ENCODE data around the gene TFAM.
"Not testable (repeated sequence)": the region's sequence is repeated elsewhere in the genome, so short reads cannot be mapped to it uniquely, and the experiment has no call there.

TFAM gene

DNA sequence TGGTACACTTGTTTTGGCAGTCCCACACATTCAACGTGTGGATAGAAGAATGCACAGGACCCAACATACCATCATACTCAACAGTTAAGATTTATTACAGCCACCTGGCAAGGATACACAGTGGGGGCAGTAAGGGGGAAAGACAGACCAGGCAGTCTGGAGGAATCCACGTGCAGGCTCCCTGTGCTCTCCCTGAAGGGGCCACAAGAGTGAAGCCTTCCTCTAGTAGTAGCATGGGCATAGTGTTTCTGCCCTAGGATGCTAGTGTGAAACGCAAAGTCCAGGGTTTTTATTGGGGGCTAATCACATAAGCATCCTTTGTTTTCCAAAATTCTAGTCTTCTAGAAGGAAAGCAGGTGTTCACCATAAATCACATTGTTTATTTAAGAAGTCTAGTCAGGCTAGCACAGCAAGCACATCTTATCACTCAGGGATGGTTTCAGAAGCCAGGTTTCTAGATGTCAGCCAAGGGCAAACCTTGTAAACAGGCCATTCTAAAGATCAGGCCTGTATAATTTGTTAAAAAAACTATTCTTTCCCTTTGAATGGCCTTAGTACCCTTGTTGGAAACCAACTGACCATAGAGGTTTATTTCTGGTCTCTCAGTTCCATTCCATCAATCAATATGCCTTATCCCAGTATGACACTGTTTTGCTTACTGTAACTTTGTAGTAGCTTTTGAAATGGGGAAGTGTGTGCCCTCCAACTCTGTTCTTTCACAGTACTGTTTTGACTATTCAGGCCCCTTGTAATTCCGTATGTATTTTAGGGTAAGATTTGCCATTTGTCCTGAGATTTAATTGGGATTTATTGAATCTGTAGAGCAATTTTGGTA lies 12.4 kb upstream of the TFAM start:
- no peak for DNase-seq (ENCODE audit: low read depth)

DNA sequence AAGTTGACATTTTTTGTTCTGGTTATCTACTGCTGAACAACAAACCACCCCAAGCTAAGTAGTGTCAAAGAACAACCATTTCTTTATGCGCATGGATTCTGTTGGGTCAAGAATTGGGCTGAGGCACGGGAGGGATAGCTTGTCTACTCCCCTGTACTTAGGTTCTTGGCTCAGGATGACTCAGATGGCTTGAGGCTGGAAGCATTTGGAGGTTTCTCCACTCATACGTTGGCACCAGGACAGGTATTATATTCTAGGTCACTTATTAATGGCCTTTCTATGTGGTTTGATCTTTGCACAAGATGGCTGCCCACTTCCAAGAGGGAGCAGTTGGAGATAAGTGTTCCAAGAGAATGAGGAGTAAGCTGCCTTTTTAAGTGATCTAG lies 11.8 kb upstream of the TFAM start:
- no peak for DNase-seq (ENCODE audit: low read depth)

DNA sequence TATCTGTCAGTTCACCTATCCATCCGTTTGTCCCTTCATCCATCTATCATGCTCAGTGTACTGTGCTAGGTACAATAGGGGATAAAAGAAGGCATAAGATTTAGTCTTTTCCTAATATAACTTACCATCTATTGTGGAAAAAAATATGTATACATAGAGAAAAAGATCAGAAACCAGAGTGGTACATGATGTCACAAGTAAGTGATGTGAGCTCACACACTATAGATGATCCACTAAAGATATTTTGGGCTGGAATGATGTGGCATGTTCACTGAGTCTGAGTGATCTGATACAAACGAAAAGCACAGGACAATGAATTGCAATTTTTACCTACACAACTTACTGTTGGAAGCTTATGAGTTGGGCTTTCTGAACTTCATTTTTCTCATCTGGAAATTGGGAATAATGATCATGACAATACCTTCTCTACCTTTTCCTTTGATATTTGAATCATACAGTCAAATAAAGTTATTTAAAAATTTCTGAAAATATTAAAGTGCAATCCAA lies 2.7 kb upstream of the TFAM start:
- no peak for DNase-seq (ENCODE audit: low read depth)

DNA sequence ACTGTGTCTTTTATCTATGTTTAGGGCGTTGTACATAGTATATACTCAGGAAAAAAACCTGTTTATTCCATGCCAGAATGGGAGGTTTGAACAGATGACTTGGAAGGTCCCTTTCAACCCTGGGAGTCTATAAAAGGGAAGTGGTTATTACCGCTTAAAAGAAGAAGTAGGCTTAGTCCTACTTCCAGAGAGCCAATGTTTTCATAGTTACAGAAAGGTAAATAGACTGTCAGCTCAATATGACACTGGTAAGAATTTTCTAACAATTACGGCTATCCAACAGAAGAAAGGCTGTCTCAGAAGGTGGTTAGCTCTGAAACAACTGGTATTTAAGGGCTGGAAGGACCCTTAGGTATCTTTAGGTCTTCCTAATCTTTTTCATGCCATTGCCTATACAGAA lies 1.1 kb upstream of the TFAM start:
- DNase-seq (ENCODE audit: low read depth): no peak

DNA sequence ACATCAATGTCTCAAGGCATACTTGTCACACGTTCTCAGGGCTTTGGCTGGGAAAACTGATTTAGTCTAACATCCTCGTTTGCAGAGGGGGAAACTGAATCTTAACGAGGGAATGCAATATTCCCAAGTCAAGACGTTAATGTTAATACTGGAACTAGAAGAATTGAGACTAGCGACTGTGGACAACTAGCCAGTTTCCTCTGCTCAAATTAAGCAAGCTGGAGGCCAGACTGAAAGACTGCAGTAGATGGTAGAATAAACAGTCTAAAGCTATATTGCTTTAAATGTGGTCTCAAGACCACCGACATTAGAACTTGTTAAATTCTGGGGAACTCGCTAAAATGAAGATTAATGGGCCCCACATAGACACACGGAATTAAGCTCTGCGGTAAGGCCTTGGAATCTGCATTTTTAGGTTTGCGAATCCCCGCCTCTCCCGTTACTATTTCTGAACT lies 639 bp upstream of the TFAM start:
- DNase-seq (ENCODE audit: low read depth): no peak

DNA sequence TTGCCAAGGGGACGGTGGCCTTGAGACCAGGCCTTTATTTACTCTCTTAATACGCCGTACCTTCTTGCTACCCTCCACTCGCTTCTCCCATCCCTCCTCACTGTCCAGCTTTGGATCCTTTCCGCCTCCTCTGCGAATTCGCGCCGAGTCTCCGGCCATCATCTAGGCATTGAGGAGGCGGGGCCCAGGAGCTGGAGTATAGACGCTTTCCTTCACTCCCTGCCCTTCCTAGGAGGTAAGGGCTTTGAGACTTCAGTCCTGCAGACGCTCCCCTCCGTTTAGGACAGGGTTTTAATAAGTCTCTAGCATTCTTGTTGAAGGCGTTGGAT lies 538 bp downstream of the TFAM start:
- no peak for DNase-seq (ENCODE audit: low read depth)

DNA sequence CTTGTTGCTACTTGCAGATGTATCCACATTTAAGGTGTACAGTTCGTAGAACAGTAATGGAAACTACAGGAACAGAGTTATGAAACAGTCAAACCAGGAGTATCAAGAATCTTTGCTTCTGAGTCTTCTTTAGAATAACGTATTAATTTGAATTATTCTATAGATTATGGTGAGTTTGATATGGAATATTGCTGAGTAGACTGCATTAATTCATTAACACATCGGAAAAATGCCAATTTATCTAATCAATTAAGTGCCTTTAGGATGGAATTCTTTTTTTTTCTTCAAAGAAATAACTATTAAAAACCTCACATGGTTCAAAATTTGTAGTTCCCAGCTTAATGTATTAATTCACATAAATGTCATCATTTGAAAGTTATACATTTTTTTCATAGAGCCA lies 3.8 kb downstream of the TFAM start:
- DNase-seq (ENCODE audit: low read depth): no peak

DNA sequence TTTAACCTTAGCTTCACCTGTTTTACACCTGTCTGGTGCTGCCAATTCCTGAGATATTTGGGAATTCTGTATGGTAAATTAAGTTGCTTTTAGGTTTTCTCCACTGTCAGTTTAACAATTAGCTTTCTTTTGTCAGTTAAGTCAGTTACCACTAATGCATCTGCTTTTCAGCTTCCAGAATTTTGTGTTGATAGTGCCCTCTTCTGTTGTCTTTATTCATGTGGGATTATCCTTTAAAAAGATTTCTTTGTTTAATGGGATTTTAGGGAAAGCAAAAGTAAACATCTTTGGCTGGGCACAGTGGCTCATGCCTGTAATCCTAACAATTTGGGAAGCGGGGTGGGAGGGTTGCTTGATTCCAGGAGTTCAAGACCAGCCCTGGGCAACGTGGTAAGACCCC lies 8.1 kb downstream of the TFAM start:
- DNase-seq (ENCODE audit: low read depth): no peak

DNA sequence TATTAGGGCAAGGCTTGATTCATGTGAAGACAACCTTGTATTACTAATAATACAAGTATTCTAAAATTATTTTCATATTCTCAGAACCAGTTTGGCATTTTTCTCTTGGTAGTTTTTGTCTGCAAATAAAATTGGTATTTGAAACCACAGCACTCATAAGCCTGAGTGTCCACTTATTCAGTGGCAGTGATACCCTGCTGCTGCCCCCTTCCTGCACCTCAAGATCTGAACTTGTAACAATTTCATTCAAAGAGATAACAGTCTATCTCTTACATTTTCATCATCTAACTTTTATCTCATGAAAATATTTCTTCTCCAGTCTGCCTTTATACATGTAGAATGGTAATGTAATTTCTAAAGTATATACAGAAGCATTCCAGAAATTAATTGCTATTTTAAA lies 9.3 kb downstream of the TFAM start:
- DNase-seq (ENCODE audit: low read depth): no peak

DNA sequence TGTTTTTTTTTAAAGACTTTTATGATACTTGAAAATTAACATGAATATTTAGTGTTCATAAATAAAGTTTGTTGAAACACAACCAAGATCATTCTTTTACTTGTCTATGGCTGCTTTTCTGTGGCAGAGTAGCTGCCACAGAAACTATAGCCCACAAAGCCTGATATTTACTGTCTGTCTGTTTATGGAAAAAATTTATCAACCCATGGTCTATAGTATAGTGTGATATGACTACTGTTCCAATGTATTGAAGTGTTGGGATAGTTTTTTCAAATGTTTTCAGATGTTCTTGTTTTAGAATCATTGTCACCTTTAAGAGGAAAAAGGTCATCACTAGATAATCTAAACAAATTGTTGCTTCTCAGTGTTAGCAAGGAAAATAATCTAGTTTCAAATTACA lies 10.8 kb downstream of the TFAM start:
- no peak for DNase-seq (ENCODE audit: low read depth)

DNA sequence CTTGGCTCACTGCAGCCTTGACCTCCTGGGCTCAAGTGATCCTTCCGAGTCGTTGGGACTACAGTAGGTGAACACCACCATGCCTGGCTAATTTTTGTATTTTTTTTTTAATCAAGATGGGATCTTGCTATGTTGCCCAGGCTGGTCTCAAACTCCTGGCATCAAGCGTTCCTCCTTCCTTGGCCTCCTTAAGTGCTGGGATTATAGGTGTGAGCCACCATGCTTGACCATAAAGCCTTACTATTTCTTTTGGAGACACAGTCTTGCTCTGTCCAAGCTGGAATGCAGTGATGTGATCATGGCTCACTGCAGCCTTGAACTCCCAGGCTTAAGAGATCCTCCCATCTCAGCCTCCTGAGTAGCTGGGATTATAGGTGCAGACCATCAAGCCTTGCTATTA lies 12.6 kb downstream of the TFAM start:
- DNase-seq (ENCODE audit: low read depth): no peak

DNA sequence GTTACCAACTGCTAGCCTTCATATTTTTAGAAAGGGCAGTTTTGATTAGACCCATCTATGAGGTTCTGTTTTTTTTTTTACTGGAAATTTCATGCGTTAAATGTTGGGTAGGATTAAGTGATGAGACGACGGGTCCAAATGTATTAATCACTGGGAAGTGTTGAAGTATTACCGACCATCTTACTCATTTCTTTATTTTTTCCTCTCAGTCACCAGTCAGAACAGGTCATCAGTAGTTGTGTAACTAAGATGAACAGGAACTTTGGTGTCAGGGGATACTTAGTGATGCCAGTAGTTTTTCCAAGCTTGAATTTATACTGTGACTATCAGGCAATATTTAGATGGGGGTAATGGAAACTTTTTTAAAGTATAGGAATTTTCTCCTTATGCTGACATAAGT lies 14.2 kb downstream of the TFAM start:
- no peak for DNase-seq (ENCODE audit: low read depth)

DNA sequence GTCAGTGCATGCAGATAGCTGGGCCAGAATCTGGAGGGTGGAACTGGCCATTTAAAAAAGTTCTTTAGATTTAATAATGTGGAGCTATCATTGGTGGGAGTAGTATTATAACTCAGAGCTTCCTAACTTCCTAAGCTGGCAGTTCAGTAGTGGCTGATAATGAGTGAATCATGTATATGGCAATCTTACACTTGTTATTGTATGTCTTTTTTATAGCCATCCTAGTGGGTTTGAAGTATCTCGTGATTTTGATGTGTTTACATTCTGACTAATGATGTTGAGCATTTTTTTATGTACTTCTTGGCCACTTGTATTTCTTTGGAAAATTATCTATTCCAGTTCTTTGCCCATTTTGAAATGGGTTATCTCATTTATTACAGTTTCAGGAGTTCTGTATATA lies 15.4 kb downstream of the TFAM start:
- DNase-seq (ENCODE audit: low read depth): no peak

DNA sequence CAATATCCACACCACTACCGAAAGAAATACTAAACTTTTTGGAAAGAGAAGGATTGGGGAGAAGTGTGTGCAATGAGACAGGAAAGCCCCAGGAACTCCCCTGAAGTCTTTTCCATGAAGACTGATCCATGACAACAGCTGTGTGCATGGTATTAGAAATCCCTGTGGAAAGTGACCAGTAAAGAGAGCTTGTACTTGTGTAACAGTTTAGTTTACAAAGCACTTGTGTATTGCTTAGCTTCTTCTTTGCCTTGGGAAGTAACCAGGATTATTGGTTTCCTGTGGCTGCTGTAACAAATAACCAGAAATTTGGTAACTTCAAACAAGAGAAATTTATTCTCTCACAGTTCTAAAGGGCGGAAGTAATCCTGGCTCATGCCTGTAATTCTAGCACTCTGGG lies 18.8 kb downstream of the TFAM start:
- DNase-seq (ENCODE audit: low read depth): no peak

DNA sequence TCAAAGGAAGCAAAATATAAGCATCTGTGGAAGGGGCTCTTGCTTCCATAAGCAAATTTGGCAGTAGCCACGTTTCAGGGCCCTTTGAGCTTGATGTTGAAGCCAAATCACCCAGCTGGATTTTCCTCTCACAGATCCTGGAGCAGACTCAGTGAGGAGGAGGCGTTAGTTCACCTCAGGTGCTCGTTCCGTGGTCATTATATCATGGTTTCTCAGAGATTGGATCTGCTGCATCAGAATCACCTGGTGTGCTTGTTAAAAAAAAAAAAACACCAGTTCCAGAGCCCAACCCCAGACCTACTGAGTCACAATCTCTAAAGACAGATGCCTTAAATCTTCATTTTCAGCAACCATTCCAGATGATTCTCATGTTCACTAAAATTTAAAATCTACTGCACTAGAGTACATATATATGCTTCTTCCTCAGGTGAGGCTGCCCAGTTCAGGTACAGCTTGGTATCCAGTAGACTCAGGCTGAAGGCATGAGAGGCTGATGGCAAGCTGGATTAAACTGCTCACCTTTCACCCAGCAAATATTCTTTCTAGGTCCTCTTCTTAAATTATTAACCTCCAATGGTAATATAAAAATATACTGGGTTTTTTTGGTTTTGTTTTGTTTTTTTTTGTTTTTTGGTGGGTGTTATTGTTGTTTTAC lies 24.9 kb downstream of the TFAM start:
- no peak for DNase-seq (ENCODE audit: low read depth)

DNA sequence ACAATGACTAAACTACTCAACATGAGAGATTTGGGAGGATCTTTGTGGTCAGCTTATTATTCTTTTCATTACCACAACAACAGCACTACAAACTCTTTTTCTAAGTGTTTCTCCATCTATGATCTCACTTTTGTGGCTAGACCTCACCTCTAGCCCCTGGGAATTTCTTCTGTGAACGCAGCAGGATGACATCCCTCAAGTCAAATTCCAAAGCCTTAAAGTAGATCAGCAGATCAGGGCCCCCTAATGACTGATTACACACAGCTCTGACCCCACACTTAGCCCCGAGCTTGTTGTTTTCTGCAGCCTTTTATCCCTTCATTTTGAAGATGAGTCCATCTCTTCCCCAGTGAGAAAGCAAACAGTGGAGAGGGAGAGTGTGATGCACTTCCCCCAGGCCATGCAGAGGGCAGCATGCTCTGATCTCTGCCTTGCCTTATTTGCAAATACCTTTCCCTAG lies 27.3 kb downstream of the TFAM start:
- no peak for DNase-seq (ENCODE audit: low read depth)

DNA sequence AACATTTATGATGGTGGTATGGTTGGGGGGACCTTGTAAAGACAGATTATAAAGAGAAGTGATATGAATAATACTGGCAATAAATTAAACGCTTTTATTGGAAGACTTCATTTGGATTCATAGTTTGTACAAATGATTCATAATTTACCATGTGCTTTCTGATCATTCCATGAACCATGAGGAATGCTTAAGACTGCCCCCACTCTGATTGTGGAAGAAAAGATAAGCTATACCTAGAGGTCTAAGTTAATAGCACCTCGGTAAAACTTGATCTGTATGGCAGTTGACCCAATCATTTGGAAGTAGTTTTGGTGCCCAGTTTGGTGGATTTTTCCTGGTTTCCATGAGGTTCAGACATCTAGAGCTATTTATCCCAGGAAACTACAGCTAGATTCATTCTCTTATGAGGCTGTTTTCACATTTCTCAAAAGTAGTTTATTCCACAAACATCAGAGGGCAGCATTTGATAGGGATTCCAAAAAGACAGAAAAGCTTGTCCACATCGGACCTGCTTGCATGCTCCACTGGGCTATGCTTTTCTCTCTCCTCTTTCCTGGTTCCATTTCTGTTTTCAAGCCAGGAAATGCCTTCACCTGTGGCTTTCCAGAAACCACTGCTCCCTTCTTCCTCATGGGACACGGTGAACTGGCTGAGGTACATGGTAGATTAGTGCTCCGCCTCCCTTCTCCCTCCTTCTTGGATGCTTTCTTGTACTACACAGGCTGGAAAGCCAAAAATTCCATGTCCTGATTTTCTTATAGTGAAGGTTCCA lies 29.2 kb downstream of the TFAM start:
- DNase-seq (ENCODE audit: low read depth): no peak

DNA sequence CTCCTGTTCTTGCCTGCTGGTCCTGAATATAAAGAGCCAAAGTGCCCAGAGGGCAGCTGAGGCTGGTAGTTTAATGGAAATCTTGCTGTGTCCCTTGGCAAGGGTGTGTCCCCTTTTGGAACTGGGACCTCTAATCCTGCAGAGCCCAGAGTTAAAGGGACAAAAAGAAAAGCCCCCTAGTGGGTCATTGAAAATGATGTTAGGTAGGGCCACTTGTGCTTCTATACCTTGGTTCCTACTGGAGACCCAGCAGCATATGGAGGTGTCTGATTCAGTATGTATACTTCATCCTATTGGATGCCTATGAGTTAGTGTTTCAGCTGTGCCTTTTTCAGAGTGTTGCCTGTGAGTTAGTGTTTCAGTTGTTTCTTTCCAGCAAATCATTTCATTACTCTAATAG lies 30.5 kb downstream of the TFAM start:
- DNase-seq (ENCODE audit: low read depth): no peak

DNA sequence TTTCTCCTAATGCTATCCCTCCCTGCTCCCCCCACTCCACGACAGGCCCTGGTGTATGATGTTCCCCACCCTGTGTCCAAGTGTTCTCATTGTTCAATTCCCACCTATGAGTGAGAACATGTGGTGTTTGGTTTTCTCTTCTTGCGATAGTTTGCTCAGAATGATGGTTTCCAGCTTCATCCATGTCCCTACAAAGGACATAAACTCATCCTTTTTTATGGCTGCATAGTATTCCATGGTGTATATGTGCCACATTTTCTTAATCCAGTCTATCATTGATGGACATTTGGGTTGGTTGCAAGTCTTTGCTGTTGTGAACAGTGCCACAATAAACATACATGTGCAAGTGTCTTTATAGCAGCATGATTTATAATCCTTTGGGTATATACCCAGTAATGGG lies 32.7 kb downstream of the TFAM start:
- DNase-seq (ENCODE audit: low read depth): not testable (repeated sequence)

DNA sequence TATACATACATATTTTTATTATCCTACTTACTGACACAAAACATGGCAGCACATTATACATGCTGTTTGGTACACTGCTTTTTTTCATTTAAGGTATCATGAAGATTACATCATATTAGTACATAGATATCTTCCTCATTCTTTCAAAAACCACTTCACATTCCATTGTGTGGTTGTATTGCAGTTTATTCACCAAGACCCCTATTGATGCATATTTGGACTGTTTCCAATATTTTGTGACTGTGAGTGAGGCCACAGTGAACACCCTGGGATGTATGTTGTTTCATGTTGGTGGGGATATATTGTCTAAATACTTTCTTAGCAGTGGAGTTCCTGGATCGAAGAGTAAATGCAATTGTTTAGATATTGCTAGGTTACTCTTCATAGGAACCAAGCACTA lies 39.0 kb downstream of the TFAM start:
- no peak for DNase-seq (ENCODE audit: low read depth)

DNA sequence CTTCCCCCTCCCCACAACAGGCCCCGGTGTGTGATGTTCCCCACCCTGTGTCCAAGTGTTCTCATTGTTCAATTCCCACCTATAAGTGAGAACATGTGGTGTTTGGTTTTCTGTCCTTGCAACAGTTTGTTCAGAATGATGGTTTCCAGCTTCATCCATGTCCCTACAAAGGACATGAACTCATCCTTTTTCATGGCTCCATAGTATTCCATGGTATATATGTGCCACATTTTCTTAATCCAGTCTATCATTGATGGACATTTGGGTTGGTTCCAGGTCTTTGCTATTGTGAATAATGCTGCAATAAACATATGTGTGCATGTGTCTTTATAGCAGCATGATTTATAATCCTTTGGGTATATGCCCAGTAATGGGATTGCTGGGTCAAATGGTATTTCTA lies 43.2 kb downstream of the TFAM start:
- DNase-seq (ENCODE audit: low read depth): not testable (repeated sequence)

DNA sequence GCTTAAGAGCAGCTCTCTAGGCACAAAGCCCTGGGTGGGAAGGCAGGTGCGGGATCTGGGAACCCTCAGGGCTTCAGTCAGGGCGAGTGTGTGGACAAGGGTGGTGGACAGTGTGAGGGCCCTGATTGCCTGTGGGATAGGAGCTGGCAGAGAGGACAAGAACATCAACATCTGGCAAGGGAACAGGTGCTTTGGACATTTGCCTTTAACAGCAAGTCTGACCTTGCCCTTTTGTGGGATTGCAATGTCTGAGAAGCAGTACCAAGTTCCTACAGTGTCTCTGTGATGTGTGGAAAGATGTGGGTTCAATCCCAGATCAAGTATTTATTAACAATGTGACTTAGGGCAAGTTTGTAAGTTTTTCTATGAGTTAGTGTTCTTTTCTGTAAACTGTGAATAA lies 46.7 kb downstream of the TFAM start:
- DNase-seq (ENCODE audit: low read depth): no peak

DNA sequence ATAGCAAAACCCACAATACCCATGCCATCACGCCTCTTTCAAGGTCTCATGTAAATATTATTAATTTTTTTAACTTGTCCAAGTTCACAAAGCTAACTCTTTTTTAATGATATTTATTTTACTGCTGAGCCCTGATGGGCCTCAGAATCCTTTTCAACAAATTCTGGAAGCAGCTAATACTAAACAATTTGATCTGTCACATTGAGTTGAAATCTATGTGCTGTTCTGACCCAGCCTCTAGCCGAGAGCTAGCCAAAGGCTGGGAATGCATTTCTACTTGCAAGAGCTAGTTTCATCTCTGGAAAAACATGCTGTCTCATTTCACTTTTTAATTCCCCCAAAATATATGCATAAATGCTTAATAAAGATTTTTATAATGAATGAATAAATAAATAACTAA lies 47.9 kb downstream of the TFAM start:
- DNase-seq (ENCODE audit: low read depth): no peak
